GM12891 (cell line): ENCODE data around the gene MKI67.

Experiments used
- POLR2A ChIP-seq: IDR thresholded peaks from 2 replicates; pipeline ENCODE4 v1.6.1; 2011; ENCODE audit warnings: low read depth, low read length, control low read depth
- POLR2AphosphoS5 ChIP-seq: IDR thresholded peaks from 2 replicates; pipeline ENCODE4 v1.6.1; 2011; ENCODE audit warnings: low read depth, low read length, control low read depth
- POU2F2 ChIP-seq: IDR thresholded peaks from 2 replicates; pipeline ENCODE4 v1.6.1; 2011; ENCODE audit warnings: low read depth, mild to moderate bottlenecking, control low read depth, low read length, moderate library complexity
- SPI1 ChIP-seq: IDR thresholded peaks from 2 replicates; pipeline ENCODE4 v1.6.1; 2011; ENCODE audit warnings: low read depth, low read length, control low read depth
- TAF1 ChIP-seq: IDR thresholded peaks from 2 replicates; pipeline ENCODE4 v1.6.1; 2011; ENCODE audit warnings: low read depth, low read length, control low read depth

DNA sequence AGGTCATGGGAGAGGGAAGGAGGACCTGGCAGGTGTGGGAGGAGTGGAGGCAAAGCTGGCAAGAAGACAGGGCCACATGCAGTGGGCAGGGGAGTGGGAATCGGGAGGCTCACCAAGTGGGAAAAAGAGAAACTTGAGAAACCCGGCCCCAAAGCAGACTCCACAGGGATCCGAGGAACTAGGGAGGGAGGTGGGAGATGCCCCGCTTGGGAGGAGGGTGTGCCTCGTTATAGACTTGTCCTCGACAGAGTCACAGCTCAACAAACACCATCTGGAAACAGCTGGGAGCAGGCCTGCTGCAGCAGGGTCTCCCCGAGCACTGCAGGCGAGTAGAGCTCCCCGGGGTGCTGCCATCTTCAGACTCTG lies 54.8 kb downstream of the MKI67 start:
- no peak for TF ChIP-seq POLR2A
- TF ChIP-seq POLR2AphosphoS5, result no peak
- no peak for TF ChIP-seq TAF1
- no peak for TF ChIP-seq SPI1
- no peak for TF ChIP-seq POU2F2
